Ureter (tissue), 1 donor: ENCODE measurements around the gene AHCYL2. TPM values are rescaled to one million over a fixed set of nuclear protein-coding genes. Genes with fewer than 3 reads are reported as not detected.
"Not testable (repeated sequence)": the region's sequence is repeated elsewhere in the genome, so short reads cannot be mapped to it uniquely, and the experiment has no call there.

Source experiments
- DNase-seq: peaks from one replicate; pipeline ENCODE4 v3.0.0-alpha.2; 2020; ENCODE audit warnings: low spot score
- total RNA-seq: library from RNA; stranded (reverse); gene quantifications from one replicate; pipeline ENCODE4 v1.2.4, GENCODE V29; 2023
- donor health status: DM: yes; HTN: yes; CAD: no.

AHCYL2 gene
- total RNA-seq, 1 donor from 2014 or later: 19.3 TPM

DNA sequence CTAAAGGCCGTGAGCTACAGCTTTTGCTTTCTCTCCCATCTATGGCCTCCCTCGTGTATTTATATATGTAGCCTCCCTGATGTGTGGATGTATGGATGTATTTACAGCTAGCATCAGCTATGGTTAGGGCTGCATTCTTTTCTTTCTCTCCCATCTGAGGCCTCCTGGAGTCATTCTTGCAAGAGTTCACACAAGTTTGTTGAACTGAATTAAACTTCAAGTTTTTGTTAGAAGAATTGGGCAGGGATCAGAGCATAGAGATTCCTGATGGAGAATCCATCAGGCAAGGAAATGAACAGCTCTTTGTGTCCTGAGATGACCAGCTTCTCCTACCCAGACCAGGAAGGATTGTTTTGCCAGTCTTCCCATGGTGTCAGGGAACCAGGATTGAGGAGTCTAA, 60.3 kb downstream of the AHCYL2 start:
- DNase-seq: no peak

DNA sequence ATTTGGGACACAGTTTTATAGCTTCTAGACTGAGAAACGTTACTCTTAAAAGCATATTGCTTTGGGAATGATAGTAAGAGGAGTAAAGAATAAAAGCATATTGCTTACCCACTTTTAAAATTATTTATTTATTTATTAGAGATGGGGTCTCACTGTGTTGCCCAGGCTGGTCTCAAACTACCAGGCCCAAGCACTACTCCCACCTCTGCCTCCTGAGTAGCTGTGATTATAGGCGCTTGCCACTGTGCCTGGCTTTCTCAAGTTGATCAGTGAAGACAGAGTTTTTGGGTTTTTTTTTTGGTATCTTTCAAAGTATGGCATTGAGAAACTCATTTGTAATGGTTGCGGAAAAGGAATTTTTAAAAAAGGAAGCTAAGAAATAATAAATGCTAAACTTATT, 68.0 kb downstream of the AHCYL2 start:
- no peak for DNase-seq

DNA sequence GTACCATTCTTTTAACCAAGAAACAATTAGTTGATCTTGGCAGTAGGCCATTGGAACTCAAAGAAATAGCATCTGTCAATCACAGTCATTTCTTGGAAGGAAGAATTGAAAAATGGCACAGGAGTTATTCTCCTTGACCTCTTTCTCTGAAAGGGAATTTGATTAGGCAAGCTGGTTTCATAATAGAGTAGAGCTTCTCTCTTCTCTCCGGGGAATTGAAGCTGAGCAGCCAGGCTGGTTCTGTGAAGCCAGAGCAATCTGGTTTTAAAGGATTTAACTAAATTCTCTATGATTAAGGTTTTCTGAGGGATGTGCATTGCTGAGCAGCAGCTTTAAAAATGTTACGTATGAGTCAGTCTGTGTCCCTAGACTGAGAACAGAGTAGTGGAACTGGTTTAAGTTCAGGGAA, 70.2 kb downstream of the AHCYL2 start:
- DNase-seq: no peak

DNA sequence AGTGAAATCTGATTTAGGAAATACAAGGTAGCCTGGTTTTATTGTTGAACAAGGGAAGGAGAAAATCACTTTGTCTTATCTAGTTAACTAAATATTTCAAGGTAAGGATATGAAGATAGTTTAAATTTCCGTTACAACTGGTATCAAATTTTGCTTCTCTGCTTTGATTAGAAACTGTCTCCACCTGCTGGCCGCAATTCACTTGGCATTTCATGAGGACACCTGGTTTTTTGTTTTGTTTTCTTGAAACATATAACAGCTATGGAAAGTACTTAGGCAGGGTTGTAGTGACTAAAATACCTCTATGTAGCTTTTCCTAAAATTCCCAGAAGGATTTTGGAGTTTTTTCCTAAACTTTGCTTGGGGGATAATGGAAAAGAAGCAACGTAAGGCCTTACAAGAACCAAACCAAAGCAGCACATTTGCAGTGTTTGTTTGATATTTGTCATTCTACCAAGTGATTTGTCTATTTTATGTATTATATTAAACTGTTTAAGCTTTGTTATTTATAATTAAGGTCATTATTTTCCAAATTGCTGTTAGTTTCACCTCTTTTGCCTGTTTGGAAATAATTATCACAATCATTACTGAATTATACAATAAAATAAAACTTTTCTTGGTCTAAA, 73.6 kb downstream of the AHCYL2 start:
- DNase-seq: no peak

DNA sequence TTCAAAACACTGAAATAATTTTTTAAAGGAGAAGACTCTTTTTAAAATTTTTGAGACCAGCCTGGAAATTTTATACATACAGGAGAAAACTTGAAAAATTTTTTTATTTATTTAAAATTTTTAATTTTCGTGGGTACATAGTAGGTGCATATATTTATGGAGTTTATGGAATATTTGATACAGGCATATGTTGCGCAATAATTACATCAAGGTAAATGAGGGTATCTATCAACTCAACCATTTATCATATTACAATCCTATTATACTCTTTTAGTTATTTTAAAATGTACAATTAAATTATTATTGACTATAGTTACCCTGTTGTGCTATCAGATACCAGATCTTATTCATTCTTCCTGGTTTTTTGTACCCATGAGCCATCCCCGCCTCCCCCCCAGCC, 75.1 kb downstream of the AHCYL2 start:
- DNase-seq: no peak

DNA sequence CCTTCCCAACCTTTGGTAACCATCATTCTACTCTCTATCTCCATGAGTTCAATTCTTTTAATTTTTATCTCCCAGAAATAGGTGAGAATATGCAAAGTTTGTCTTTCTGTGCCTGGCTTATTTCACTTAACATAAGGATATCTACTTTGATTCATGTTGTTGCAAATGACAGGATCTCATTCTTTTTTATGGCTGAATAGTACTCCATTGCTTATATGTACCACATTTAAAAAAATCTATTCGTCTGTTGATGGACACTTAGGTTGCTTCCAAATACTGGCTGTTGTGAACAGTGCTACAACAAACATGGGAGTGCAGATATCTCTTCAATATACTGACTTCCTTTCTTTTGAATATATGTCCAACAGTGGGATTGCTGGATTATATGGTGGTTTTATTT, 75.5 kb downstream of the AHCYL2 start:
- not testable (repeated sequence) for DNase-seq

DNA sequence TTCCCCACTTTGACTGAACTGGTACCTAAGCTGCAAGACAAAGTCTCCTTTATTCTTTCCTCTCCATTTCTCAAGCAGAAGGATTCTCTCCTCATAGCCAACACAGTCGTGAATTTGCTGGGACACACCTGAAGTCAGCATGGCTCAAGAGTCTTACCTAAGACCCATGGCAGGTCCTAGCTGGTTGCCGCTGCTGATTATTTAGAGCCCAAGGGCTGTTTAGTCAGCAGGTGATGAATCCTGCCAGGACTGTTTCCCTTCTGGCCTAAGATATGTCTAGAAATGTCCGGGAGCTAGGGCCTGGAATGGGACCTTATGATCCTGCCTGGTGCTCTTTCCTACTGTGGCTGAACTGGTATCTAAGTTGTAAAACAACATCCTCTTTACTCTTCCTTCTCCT, 82.8 kb downstream of the AHCYL2 start:
- no peak for DNase-seq

DNA sequence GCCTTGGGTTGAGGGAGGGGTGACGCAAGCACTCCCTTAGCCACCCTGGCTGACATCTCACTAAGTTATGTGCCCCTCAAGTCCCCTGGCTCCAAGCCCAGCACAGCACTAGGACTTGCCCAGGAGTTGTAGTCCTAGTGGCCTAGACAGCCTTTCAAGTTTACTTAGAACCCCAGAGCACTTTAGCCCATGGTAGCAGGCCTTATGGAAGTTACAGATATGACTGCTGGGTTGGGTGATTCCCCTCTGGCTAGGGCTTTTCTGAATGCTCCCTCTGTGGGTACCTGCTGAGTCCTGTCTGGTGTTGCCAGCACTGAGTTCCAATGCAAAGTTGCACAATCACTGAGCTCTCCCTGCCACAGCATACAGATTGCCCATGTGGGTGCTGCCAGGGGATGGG, 83.2 kb downstream of the AHCYL2 start:
- no peak for DNase-seq

DNA sequence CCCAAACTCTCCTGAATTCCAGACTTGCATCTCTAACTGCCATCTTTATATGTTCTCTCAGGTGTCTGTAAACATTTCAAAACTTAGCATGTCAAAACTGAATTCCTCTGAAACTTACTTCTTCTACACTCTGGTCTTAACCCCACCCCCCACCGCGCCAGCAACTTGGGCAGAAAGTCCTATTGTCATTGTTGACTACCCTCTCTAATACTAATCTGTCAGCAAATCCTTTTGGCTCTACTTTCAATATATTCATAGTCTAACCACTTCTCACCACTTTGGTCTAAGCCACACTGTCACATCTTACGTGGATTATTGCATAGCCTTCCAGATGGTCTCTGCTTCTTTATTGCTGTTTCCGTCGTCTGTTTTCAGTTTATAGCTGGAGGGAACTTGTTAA, 86.6 kb downstream of the AHCYL2 start:
- DNase-seq: no peak

DNA sequence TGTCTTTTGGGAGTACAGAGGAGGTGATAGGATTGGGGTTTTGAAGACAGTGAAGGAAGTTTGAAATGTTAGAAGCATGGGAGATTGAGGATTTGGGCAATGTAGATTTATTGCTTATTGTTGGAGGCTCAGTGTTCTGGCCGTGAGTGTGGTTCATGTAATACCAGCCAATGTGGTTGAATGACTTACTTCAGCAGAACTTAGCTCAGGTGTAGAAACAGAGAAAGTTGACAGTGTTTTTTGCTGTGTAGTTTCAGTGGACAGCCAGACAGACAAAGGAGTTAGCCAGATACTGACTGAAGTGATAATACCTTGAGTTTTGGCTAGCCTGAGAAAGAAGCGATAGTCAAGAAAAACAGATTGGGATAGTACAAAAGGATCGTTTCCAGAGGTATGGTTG, 88.5 kb downstream of the AHCYL2 start:
- DNase-seq: no peak

DNA sequence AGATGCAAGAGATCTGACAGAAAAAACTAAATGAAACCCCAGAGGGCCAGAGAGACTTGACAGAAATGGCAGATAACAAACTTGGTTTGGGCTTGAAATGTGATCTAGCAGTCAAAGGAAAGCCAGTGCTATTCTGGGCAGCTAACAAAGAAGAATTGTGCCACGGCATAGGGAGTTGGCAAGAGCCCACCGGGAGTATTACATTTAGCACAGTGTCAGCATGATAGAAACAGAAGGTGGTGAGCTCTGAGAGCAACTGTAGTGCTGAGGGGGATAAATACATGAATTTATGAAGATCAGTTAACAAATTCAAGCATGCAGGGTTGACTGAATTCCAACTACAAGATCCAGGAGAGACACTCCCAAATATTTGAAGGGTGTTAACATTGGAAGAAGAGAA, 91.1 kb downstream of the AHCYL2 start:
- DNase-seq: no peak

DNA sequence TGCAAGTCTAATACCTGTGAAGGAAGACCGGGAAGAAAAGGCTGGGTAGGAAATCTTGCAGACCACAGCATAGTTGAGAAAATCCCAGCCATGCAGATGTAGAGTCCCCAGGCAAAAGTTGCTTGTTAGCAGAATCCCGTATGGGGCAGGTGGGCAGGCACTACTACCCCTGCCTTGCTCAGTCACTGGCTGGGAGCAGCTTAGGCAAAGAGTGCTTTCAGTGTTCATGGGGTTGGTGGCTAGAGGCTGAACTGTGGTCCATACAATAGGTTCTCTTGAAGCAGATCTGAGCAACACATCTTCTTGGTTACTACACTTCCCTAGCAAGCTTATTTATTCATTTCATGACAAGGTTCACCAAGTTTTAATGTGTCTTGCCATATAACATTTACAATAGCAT, 92.6 kb downstream of the AHCYL2 start:
- DNase-seq: no peak

DNA sequence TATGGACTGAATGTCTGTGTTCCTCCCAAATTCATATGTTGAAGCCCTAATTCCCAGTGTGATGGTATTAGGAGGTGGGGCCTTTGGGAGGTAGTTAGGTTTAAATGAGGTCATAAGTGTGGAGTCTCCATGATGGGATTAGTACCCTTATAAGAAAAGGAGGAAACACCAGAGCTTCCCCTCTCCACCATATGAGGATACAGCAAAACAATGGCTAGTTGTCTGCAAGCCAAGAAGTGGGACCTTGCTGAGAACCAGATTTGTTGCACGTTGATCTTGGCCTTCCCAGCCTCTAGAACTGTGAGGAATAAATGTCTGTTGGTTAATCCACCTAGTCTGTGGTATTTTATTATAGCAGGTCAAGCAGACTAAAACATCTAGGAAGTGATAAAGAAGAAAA, 102.2 kb downstream of the AHCYL2 start:
- no peak for DNase-seq

DNA sequence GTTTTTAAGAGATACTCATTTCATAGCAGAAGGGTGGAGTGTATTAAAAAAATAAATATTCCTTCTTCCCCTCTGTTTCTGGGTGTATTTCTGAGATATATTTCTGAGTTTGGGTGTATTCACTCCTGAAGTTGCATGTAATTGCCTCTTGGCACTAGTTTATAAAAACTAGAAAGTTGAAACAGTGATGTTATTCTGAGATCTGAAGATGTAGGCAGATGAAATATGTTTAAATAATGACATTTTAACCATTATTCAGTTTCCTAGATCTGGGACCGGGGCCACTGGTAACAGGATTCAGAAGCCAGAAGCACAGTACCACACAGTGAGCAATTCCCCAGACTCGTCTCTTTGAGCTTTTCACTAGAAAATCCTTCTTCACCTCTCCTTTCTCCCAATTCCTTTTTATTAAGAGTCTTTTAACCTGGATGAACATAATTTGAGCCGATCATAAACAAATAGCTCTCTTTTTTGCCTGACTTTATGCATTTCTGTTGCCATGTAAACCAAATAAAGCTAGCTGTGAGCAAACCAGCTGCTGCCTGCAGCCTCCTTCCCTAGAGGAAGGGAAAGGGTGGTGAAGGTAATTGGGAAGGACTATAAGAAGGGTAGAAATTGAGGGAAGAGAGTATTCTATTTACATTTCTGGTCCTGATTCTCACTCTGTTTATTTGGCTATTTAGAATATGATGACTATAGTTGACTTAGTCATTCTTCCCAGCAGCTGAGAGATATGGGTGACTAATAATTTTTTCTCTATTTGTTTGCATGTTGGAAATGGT, 107.6 kb downstream of the AHCYL2 start:
- DNase-seq: no peak

DNA sequence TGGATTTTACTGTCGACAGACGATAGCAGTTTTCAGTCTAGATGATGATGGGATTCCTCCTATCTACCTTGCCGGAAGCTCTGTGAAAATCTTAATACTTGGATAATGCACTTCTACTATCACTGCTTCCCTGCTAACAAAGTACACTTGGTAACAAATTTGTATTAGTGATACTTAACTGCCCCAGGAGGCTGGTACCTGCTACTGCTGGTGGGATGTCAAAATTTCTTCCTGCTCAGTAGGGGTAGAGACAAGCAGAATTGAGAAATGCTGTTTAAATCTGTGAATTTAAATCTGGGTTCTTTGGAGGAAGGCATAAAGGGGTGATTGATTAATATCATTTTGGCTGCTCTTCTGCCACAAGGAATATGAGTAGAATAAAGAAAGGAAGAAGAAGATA, 109.6 kb downstream of the AHCYL2 start:
- DNase-seq: no peak

DNA sequence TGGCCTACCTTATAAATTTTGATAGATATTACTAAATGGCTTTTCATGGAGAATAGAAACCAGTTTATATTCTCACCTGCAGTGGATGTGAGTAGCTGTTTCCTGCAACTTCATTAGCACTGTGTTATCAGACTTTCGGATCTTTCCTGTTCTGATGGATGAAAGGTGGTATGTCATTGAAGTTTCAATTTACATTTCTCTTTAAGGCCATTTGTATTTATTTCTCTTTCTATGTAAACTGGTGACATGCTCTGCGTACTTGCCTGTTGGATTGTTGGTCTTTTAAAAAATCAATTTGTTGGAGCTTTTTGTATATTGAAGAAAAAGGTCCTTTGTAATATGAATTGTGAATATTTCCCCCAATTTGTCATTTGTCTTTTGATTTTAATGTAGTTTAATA, 113.6 kb downstream of the AHCYL2 start:
- DNase-seq: no peak

DNA sequence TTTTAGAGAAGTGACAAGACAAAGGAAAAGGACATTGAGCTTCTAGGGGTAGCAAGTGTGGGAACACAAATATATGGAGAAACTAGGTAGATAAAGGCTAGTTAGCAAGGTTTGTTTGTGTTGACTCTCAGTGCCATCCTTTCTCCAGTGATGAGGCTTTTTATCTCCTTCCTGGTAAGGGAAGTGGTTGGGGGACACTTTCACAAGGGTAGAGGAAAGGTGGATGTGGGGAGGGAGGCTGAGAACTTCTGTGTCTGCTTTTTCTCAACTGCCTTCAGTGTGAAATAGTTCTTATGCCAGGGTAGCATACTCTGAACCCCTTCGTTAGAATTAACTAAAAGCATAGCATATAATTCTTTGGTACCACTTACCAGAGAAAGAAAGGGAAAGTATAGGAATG, 116.4 kb downstream of the AHCYL2 start:
- no peak for DNase-seq

DNA sequence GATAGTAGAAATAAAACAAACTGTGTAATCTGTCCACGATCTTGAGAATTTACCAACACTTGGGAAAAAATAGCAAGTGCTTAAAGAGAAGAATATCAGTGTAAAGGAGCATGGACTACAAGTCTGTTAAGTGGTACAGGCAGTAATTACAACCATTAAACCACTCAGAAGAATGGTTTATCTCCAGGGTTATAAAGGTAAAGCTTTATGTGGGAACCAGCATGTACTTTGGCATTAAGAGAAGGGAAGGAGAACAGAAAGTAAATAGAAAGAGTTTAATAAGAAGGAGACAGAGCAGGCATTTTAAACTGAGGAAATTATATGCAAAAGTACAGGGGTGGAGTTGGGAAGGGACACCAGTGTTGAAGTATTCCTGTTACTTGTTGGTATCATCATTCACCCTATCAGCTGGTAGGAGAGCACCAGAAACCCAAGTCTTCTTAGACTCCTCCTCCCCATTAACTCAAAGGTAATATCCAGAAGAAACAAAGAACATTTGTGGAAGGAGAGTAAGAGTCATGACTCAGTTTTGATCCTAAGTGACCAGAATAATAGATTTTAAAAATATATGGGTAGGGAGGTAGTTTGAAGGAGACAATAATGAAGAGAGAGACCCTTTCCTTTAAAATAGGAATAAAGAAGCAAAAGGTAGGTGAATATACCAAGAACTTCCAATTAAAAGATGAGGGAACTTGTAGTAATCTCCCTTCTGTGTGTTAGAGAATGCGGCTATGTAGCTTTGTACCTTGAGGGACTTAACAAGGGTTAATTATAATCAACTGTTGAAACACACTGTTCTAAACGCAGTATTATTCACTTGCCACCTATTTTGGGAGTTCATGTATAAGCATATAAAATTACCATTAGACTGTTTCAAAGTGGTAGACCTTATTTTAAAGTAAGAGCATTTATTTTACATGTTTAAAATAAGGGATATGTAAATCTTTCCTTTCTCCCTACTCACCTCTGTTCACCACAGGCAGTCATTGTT, 117.3 kb downstream of the AHCYL2 start:
- no peak for DNase-seq

DNA sequence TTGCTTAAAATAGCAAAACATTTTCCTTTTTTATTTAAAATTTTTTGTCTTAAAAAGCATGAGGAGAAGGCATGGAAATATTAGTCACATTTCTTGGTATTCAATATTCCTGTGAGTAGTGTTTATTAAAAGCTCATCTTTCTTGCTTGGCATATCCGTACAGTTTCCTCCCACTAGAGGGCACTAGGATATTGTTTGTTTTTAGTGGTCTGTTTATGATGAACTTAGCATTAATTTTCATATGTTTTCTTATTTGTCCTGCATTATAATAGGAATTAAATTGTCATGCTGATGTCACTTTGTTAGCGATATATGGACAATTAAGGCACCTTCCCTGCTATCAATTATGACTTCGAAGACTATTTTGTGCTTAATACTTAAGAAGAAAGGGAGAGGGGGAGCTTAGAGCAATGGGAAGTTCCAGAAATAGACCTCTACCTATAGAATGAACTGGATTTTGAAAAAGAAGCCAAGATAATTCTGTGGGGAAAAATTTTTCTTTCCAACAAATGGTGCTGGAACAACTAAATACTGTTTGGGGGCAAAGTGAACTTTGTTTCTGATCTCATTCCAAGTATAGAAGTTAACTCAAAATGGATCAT, 118.4 kb downstream of the AHCYL2 start:
- DNase-seq: no peak

DNA sequence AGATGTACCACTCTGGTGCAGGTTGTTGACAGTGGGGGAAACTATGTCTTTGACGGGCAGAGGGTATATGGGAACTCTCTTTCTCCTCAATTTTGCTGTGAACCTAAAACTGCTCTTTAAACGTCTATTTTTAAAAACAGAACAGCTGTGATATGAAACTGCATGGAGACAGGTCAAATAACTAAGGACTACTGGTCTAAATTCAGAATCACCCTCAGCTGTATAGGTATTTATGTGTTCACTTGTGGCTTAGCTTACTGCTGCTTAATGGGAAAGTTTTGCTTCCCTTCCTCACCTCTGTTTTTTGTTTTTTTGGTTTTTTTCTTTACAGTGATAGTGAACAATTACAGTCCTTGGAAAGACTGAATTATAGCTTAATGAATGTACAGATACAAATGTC, 122.5 kb downstream of the AHCYL2 start:
- no peak for DNase-seq

DNA sequence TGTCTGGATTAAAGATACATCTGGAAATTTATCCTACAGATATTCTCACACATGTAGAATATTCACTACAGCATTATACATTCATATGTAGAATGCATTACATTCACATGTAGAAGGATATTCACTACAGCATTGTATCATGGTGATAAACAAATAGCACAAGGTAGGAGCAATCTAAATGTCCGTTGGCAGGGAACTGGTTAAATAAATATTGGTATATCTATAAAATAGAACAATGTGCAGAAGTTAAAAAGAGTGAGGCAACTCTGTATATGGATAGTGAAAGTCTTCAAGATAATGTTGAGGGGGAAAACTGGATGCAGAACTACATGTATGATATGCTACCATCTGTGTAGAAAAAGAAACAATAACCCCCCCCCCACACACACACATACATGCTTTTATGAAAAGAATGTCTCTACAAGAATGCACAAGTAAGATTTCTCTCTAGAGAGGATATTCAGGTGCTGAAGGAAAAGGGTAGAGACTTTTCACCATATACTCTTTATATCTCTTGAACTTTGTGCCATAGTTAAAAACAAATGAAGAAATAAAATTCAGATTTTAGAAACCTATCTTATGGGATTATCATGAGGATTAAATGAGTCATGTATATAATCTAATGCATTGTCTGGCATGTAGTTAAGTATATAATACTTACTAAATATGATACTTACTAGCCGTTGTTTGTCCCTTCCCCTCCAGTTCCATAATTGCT, 123.4 kb downstream of the AHCYL2 start:
- DNase-seq: no peak
